Measurements from ENCODE around the gene STXBP5.

Gene STXBP5

GRCh38 chr6:147437615-147438014, 233.4 kb downstream of the STXBP5 start:
- ChIA-PET POLR2A (no interaction called here), CTCF (no interaction called here)

GRCh38 chr6:147438758-147439528, 234.7 kb downstream of the STXBP5 start:
- no peak for DNase-seq (ENCODE audit: extremely low spot score)
- ChIA-PET POLR2A (no interaction called here), CTCF (no interaction called here)
- TF ChIP-seq CTCF (IDR thresholded peaks at IDR 0.05; ENCODE audit: control extremely low read depth, extremely low read depth, low read depth, missing control alignments), result no peak

More at GRCh38 chr6:147437615-147438014, 233.4 kb downstream of the STXBP5 start:
- TF ChIP-seq CTCF (IDR thresholded peaks at IDR 0.05; ENCODE audit: control extremely low read depth, extremely low read depth, low read depth, missing control alignments), result no peak
- no peak for DNase-seq (ENCODE audit: extremely low spot score)
